ENCODE results near the gene ERICH3. TPM values are rescaled to one million over a fixed set of nuclear protein-coding genes. Genes with fewer than 3 reads are reported as not detected.
"Not testable (repeated sequence)": the region's sequence is repeated elsewhere in the genome, so short reads cannot be mapped to it uniquely, and the experiment has no call there.

Gene ERICH3
- total RNA-seq, 2 experiments from 2014 or later: not detected

DNA sequence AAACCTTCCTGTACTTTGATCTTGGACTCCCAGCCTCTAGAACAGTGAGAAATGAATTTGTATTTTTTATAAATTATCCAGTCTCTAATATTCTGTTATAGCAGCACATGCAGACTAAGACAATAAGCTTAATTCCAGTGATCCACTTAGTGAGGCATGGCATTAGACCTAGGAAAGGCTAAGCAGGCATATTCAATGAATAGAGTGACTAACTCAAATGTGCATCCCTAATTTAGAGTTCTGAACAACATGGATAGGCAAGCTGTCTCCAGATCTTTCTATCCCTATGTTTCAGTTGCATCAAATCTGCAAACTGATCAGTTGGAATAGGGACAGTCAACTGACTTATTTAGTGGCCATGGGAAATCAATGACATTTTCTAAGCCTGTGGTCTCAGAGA lies 4.3 kb upstream of the ERICH3 start:
- ChIA-PET CTCF (no interaction called here), POLR2A (no interaction called here)
- H3K27ac Mint-ChIP-seq: no peak overlapping the region
- H3K4me1 Mint-ChIP-seq (ENCODE audit: low read depth): no peaks in the 10 kb centered on the region
- no peak overlapping the region for H3K4me3 Mint-ChIP-seq
- no peaks in the 10 kb centered on the region for H3K9me3 Mint-ChIP-seq (ENCODE audit: insufficient read depth)
- H3K27me3 Mint-ChIP-seq (ENCODE audit: low read depth): peaks cover 19% of the 10 kb centered on the region
- DNase-seq (no peak), ATAC-seq (no peak)
- no peaks in the 10 kb centered on the region for H3K36me3 Mint-ChIP-seq (ENCODE audit: low read depth)

DNA sequence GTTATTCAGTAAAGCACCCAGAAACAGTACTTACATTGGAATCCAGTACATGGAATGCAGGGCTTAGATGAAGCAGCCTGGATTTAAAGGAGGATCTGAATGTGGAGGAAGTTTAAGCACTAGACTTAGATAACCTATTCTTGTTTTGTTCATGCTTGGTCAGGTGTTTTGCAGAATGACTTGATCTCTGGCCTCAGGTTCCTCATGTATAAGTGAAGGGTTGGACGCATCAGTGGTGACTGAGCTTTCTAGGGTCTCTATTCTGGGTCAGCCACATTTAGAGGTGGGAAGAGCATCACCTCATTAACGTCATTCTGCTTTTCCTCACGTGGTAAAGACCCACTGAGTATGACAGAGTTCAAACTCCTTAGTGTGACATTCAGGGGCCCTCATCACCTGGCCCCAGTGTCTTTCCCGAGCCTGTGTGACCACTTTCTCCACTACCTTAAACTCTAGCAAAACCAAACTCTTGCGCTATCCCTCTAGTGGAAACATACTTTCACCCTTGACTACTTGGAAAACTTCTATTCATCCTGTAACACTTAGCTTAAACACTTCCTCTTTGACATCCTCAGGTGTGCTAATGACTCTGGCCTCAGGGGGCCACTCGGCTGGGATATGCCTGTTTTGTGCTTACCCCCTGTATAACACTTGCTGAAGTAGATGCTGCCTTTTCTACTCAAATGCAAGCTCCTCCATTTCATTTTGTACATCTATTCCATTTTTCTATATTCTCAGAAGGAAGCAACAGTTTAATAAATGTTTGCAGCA lies 871 bp upstream of the ERICH3 start:
- CTCF ChIA-PET: interaction anchor here (3.9 kb wide), 1 partner anchor 15 kb away, joined by 15 read pairs; no protein-coding TSS in a partner anchor

DNA sequence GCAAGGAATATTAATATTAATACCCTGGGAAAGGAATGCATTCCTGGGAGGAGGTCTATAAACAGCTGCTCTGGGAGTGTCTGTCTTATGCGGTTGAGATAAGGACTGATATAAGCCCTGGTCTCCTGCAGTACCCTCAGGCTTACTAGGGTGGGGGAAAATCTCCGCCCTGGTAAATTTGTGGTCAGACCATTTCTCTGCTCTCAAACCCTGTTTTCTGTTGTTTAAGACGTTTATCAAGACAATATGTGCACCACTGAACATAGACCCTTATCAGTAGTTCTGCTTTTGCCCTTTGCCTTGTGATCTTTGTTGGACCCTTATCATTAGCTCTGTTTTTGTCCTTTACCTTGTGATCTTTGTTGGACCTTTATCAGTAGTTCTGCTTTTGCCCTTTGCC lies 2.7 kb downstream of the ERICH3 start:
- ATAC-seq; H3K36me3 Mint-ChIP-seq (ENCODE audit: low read depth); POLR2A ChIA-PET; DNase-seq; H3K9me3 Mint-ChIP-seq (ENCODE audit: insufficient read depth); H3K4me3 Mint-ChIP-seq; H3K4me1 Mint-ChIP-seq (ENCODE audit: low read depth); H3K27ac Mint-ChIP-seq; CTCF ChIA-PET: not testable (repeated sequence)
- peaks cover 21% of the 10 kb centered on the region for H3K27me3 Mint-ChIP-seq (ENCODE audit: low read depth)

More for the DNA sequence above, 871 bp upstream of the ERICH3 start:
- H3K36me3 Mint-ChIP-seq (ENCODE audit: low read depth): no peaks in the 10 kb centered on the region
- no peak overlapping the region for H3K27ac Mint-ChIP-seq
- H3K9me3 Mint-ChIP-seq (ENCODE audit: insufficient read depth): no peaks in the 10 kb centered on the region
- H3K4me3 Mint-ChIP-seq: no peak overlapping the region
- ATAC-seq (no peak), DNase-seq (no peak)
- H3K4me1 Mint-ChIP-seq (ENCODE audit: low read depth): no peaks in the 10 kb centered on the region
- POLR2A ChIA-PET: no interaction called here
- peaks cover 22% of the 10 kb centered on the region for H3K27me3 Mint-ChIP-seq (ENCODE audit: low read depth)

- ChIA-PET POLR2A (no interaction called here), CTCF (no interaction called here)
- Mint-ChIP-seq H3K27ac (no peak overlapping the region), H3K9me3 (ENCODE audit: insufficient read depth) (no peaks in the 10 kb centered on the region), H3K27me3 (ENCODE audit: low read depth) (no peaks in the 10 kb centered on the region), H3K36me3 (ENCODE audit: low read depth) (no peaks in the 10 kb centered on the region), H3K4me3 (no peak overlapping the region), H3K4me1 (ENCODE audit: low read depth) (peaks cover 5% of the 10 kb centered on the region)
- DNase-seq (no peak), ATAC-seq (no peak)
Observed at GRCh38 chr1:74654708-74655107, 18.9 kb downstream of the ERICH3 start.

GRCh38 chr1:74652711-74653139 lies 20.9 kb downstream of the ERICH3 start:
- no peak overlapping the region for H3K4me3 Mint-ChIP-seq
- no peaks in the 10 kb centered on the region for H3K27me3 Mint-ChIP-seq (ENCODE audit: low read depth)
- H3K36me3 Mint-ChIP-seq (ENCODE audit: low read depth): no peaks in the 10 kb centered on the region
- no peak overlapping the region for H3K27ac Mint-ChIP-seq
- CTCF ChIA-PET: no interaction called here
- peaks cover 5% of the 10 kb centered on the region for H3K4me1 Mint-ChIP-seq (ENCODE audit: low read depth)
- POLR2A ChIA-PET: no interaction called here
- ATAC-seq (no peak), DNase-seq (no peak)
- no peaks in the 10 kb centered on the region for H3K9me3 Mint-ChIP-seq (ENCODE audit: insufficient read depth)

- Mint-ChIP-seq H3K4me1 (ENCODE audit: low read depth) (peaks cover 5% of the 10 kb centered on the region), H3K27ac (no peak overlapping the region), H3K36me3 (ENCODE audit: low read depth) (no peaks in the 10 kb centered on the region), H3K4me3 (no peak overlapping the region), H3K27me3 (ENCODE audit: low read depth) (no peaks in the 10 kb centered on the region), H3K9me3 (ENCODE audit: insufficient read depth) (no peaks in the 10 kb centered on the region)
- DNase-seq: no peak
- ATAC-seq: no peak
- ChIA-PET CTCF (no interaction called here), POLR2A (no interaction called here)
Observed at GRCh38 chr1:74650561-74650960, 23.0 kb downstream of the ERICH3 start.

GRCh38 chr1:74641876-74642275 lies 31.7 kb downstream of the ERICH3 start:
- ATAC-seq: no peak
- H3K36me3 Mint-ChIP-seq (ENCODE audit: low read depth): no peaks in the 10 kb centered on the region
- H3K9me3 Mint-ChIP-seq (ENCODE audit: insufficient read depth): no peaks in the 10 kb centered on the region
- DNase-seq: no peak
- H3K27me3 Mint-ChIP-seq (ENCODE audit: low read depth): peaks cover 2% of the 10 kb centered on the region
- no peak overlapping the region for H3K27ac Mint-ChIP-seq
- POLR2A ChIA-PET: no interaction called here
- no peak overlapping the region for H3K4me3 Mint-ChIP-seq
- H3K4me1 Mint-ChIP-seq (ENCODE audit: low read depth): no peaks in the 10 kb centered on the region
- CTCF ChIA-PET: no interaction called here

GRCh38 chr1:74641161-74641560 lies 32.4 kb downstream of the ERICH3 start:
- ATAC-seq (no peak), DNase-seq (no peak)
- peaks cover 2% of the 10 kb centered on the region for H3K27me3 Mint-ChIP-seq (ENCODE audit: low read depth)
- CTCF ChIA-PET: no interaction called here
- H3K4me1 Mint-ChIP-seq (ENCODE audit: low read depth): no peaks in the 10 kb centered on the region
- H3K36me3 Mint-ChIP-seq (ENCODE audit: low read depth): no peaks in the 10 kb centered on the region
- no peak overlapping the region for H3K27ac Mint-ChIP-seq
- POLR2A ChIA-PET: no interaction called here
- H3K9me3 Mint-ChIP-seq (ENCODE audit: insufficient read depth): no peaks in the 10 kb centered on the region
- no peak overlapping the region for H3K4me3 Mint-ChIP-seq

DNA sequence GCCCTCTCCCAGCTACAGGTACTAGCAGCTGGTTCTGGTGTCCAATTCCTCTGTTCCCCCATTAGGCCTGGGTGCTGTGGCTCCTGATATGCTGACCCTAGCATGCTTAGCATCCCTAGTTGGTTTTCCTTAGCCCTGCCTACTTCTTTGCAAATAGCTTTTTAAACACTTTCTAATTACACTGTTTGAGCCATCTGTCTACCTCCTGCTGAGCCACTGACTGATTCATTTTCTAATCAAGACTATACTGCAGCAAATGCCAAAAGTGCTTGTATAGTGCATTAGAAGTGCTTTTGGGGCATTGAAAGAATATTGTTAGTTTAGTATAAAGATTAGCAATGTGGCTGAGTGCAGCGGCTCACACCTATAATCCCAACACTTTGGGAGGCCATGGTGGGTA lies 36.3 kb downstream of the ERICH3 start:
- Mint-ChIP-seq H3K9me3 (ENCODE audit: insufficient read depth) (no peaks in the 10 kb centered on the region), H3K36me3 (ENCODE audit: low read depth) (no peaks in the 10 kb centered on the region), H3K27ac (no peak overlapping the region), H3K27me3 (ENCODE audit: low read depth) (no peaks in the 10 kb centered on the region), H3K4me1 (ENCODE audit: low read depth) (no peaks in the 10 kb centered on the region), H3K4me3 (no peak overlapping the region)
- ATAC-seq (no peak), DNase-seq (no peak)
- POLR2A ChIA-PET: no interaction called here
- CTCF ChIA-PET: no interaction called here

DNA sequence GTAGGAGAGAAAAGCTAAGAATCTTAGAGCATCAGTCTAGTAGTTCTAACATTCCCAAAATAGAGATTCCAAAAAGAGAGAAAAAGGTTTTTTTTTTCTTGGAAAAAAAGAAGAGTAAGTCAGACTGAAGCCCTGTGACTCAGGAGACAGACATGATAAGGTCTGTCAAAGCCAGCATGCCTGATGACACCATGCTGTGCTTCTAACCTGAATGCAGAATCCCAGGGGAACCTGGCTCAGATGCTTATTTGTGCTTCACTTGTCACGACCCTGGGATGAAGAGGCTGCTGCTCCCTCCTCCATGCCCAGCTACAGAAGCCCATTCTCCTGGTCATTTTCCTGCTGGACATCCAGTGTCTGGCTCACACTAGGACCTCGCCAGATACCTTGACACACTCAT lies 44.3 kb downstream of the ERICH3 start:
- Mint-ChIP-seq H3K9me3 (ENCODE audit: insufficient read depth) (no peaks in the 10 kb centered on the region), H3K27ac (no peak overlapping the region), H3K27me3 (ENCODE audit: low read depth) (no peaks in the 10 kb centered on the region), H3K4me1 (ENCODE audit: low read depth) (no peaks in the 10 kb centered on the region), H3K4me3 (no peak overlapping the region), H3K36me3 (ENCODE audit: low read depth) (no peaks in the 10 kb centered on the region)
- CTCF ChIA-PET: no interaction called here
- POLR2A ChIA-PET: no interaction called here
- DNase-seq: no peak
- ATAC-seq: no peak

- Mint-ChIP-seq H3K4me1 (ENCODE audit: low read depth) (no peaks in the 10 kb centered on the region), H3K27ac (no peak overlapping the region), H3K9me3 (ENCODE audit: insufficient read depth) (no peaks in the 10 kb centered on the region), H3K4me3 (no peak overlapping the region), H3K36me3 (ENCODE audit: low read depth) (no peaks in the 10 kb centered on the region), H3K27me3 (ENCODE audit: low read depth) (no peaks in the 10 kb centered on the region)
- CTCF ChIA-PET: no interaction called here
- ATAC-seq: no peak
- DNase-seq: no peak
- POLR2A ChIA-PET: interaction anchor here (0.6 kb wide), 1 partner anchor 8 kb away, joined by 3 read pairs; no protein-coding TSS in a partner anchor
Observed at GRCh38 chr1:74623716-74624115, 49.9 kb downstream of the ERICH3 start.

DNA sequence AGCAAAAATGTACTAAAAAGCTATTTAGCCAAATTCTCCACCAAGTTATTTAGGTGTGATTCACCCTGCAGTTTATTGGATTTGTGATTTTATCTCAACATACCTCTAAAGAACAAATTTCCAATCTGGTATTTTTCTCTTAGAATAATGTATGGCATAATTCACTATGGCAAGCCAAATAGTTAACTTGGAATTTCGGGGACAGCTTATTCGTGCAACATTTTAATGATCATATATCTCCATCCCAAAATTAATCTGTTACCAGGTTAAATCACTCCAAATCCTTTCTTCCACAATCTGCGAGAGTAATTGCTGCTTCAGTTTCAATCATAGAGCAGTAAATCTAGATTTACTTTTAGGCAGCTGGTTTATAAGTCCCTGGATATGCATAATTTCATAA lies 53.4 kb downstream of the ERICH3 start:
- no peaks in the 10 kb centered on the region for H3K27me3 Mint-ChIP-seq (ENCODE audit: low read depth)
- no peaks in the 10 kb centered on the region for H3K36me3 Mint-ChIP-seq (ENCODE audit: low read depth)
- CTCF ChIA-PET: no interaction called here
- no peak for DNase-seq
- H3K4me1 Mint-ChIP-seq (ENCODE audit: low read depth): no peaks in the 10 kb centered on the region
- POLR2A ChIA-PET: no interaction called here
- H3K4me3 Mint-ChIP-seq: no peak overlapping the region
- H3K27ac Mint-ChIP-seq: no peak overlapping the region
- H3K9me3 Mint-ChIP-seq (ENCODE audit: insufficient read depth): no peaks in the 10 kb centered on the region
- ATAC-seq: no peak

GRCh38 chr1:74618974-74619373 lies 54.6 kb downstream of the ERICH3 start:
- Mint-ChIP-seq H3K4me3 (no peak overlapping the region), H3K9me3 (ENCODE audit: insufficient read depth) (no peaks in the 10 kb centered on the region), H3K4me1 (ENCODE audit: low read depth) (no peaks in the 10 kb centered on the region), H3K27me3 (ENCODE audit: low read depth) (no peaks in the 10 kb centered on the region), H3K27ac (no peak overlapping the region), H3K36me3 (ENCODE audit: low read depth) (no peaks in the 10 kb centered on the region)
- ChIA-PET POLR2A (no interaction called here), CTCF (no interaction called here)
- no peak for ATAC-seq
- no peak for DNase-seq
